Retinal pigment epithelial cell (primary cell): ENCODE data around the gene KRT74.

Source experiments
- DNase-seq: peaks from one replicate; pipeline ENCODE4 v3.0.0-alpha.2; 2010; ENCODE audit warnings: low read depth
- H3K4me3 ChIP-seq: 2 replicates; pipeline ENCODE4 v1.5.1; 2011; ENCODE audit warnings: mild to moderate bottlenecking, low read length, control low read depth, moderate library complexity
- TF ChIP-seq, protein P1 (sequence below): conservative IDR thresholded peaks from 2 replicates; pipeline ENCODE4 v1.5.1; 2011; ENCODE audit warnings: low read depth, low read length, control low read depth, inconsistent platforms

KRT74 gene

DNA sequence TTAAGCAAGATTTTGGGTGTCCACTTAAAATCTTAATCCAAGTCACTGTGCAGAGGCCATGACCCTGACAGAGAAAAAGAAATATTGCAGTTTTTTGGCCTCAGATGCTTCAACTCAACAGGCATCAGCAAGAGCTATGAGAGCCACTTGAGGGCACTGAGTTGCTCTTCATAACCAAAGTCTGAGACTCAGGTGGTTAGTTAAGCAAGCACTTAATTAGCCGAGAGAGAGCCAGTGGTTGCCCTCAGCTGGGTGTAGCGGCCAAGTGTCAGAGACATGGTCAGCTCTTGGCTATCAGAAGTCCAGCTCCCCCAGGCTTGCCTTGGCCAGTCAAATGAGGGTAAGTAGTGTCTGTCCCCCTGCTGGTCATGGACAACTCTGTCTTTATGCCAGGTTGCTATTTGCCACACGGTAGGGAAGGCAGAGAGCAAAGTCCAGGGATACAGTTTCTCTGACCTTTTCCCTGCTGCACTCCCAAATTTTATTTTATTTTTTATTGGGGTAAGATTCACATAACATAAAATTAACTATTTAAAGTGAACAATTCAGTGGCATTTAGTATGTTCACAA lies 11.7 kb downstream of the KRT74 start:
- no peak overlapping the region for H3K4me3 ChIP-seq
- no peak for DNase-seq
- TF ChIP-seq, protein P1, sequence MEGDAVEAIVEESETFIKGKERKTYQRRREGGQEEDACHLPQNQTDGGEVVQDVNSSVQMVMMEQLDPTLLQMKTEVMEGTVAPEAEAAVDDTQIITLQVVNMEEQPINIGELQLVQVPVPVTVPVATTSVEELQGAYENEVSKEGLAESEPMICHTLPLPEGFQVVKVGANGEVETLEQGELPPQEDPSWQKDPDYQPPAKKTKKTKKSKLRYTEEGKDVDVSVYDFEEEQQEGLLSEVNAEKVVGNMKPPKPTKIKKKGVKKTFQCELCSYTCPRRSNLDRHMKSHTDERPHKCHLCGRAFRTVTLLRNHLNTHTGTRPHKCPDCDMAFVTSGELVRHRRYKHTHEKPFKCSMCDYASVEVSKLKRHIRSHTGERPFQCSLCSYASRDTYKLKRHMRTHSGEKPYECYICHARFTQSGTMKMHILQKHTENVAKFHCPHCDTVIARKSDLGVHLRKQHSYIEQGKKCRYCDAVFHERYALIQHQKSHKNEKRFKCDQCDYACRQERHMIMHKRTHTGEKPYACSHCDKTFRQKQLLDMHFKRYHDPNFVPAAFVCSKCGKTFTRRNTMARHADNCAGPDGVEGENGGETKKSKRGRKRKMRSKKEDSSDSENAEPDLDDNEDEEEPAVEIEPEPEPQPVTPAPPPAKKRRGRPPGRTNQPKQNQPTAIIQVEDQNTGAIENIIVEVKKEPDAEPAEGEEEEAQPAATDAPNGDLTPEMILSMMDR, result peak; percentile 44

DNA sequence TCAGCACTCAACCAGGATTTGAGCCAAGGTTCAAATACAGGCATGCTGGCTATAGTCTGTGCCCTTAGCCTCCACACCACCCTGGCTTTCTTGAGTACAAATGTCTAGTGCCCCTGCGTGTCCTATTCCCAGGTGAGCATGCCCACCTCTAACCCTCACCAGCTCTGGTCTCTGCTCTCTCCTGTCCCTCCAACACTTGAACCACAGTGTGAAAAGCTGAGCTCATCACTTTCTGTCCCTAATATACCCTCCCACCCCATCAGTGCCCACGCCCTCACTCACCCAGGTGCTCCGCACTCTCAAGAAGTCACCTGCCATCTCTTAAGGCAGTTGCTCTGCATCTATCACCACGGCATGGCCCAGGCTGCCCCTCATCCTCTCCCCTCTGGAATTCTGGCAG lies 13.7 kb downstream of the KRT74 start:
- no peak overlapping the region for H3K4me3 ChIP-seq
- DNase-seq, result no peak
- TF ChIP-seq, protein P1, result no peak

DNA sequence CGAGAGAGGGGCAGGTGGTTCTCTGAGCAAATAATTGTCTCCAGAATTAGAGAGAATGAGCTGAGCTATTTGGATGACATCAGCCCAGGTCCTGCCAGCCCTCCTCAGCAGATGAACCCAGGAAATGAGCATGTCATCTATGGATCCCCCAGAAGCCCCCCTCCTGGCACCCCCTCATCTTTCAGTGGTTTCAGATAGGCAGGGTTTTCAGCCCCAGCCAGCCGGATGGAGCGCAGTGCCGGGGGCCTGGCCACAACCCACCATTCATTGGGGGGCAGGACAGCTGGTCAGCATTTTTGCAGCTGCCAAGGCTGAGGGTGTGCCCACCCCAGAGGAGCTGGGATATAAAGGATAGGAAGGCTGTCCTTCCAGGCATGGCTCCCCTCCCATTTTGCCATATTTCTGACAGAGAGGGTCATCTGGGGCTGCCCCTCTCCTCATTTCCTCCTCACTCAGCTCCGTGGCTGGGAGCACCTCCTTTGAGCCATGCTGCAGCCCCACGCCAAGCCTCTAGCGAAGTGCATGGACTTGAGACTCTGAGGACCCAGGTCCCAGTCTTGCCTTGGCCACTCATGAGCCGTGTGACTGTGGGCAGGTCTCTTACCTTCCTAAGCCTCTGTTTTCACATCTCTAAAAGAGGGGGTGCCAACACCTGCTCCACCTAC lies 14.7 kb downstream of the KRT74 start:
- no peak for DNase-seq
- H3K4me3 ChIP-seq, result no peak overlapping the region
- TF ChIP-seq, protein P1, result no peak

DNA sequence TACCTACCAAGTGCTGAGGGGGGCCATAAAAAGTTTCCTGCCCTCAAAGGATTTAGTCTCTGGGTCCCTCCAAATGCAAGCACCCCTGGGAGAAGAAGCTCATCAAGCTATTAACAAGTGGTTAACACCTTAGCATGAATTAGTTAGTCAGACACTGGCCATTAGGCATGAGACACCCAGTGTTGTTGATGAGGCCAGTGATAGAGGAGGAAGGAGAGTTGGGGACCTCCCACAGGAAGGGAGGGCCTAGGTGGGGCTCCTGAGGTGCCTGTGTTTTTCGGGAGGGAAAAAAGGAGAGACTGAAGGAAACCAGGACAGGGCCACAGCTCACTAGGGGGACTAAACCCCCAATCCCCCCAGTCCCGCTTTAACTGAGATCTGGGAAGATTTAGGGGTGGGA lies 16.2 kb downstream of the KRT74 start:
- H3K4me3 ChIP-seq, result no peak overlapping the region
- DNase-seq, result no peak
- TF ChIP-seq, protein P1, result no peak

DNA sequence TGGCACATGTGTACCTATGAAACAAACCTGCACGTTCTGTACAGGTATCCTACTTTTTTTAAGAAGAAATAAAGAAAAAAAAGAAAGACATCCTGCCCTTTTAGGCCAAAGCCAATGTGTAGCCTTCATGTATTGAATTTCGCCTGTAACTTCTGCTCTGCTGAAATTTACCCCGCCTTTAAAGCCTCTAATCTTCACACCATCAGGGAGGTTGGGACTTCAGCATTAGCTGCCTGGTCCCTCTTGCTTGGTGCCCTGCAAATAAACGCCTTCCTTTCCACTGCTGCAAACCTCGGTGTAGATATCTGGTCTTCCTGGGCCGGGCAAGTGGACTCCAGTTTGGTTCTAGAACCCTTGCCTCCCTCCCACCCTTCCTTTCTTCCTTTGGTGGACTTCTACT lies 18.1 kb downstream of the KRT74 start:
- DNase-seq, result no peak
- H3K4me3 ChIP-seq, result no peak overlapping the region
- TF ChIP-seq, protein P1, result no peak

DNA sequence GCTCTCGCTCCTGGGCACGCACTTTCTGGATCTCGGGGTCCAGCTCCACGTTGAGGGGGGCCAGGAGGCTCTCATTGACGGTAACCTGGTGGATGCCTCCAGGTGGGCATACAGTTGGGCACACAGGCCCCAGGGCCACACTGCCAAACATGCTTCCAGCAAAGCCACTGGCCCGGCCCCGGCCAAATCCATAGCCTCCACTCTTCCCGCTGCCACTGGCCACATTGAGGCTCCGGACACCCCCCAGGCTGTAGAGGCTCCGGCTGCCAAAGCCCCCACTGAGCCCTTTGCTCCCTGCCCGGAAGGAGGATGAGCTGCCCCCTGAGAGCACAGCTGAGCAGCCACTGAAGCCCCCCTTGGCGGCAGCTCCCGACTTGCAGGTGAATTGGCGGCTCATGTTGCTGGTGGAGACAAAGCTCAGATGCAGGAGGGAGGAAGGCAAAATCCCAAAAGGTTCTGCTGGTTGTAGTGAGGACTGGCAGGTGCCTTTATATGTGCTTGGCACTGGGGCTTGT lies 20.9 kb downstream of the KRT74 start, which contains the start of gene KRT71:
TSS of gene KRT71 (minus strand) at position 465 of the 515 bp plus-strand sequence. CDS start at position 397, 68 bp downstream.
- TF ChIP-seq, protein P1, result no peak
- DNase-seq, result no peak
- H3K4me3 ChIP-seq, result no peak within 1 kb of the TSS

DNA sequence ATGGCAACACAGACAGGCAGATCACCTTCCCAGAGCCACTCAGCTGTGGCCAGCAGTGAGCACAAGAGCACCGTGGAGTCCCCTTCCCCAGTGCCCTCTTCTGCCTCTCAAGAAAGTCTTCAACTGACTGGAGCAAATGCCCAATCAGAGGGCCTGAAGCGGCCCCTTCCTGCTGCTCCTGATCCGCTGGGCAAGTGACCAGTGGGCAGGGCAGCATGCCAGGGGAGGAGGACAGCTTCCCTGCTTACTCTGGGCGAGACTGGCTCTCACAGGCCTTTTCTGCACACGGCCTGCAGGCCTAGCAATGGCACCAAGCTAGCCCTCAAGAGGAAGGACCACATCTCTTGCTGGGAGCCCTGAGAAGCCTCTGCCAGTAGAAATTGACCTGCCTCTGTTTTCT lies 21.6 kb downstream of the KRT74 start:
- no peak overlapping the region for H3K4me3 ChIP-seq
- DNase-seq, result no peak
- TF ChIP-seq, protein P1, result no peak
